GM19395 (cell line): Measurements from ENCODE around the gene AUNIP.
A peak's percentile ranks its signal among the peaks of the same experiment; 100 is the strongest.

Experiments
- ATAC-seq: cut with Tn5 transposase; IDR thresholded peaks from one replicate; pipeline ENCODE4 v1.9.1; 2021; ENCODE audit warnings: mild to moderate bottlenecking, moderate library complexity; ENCODE audit not compliant: unreplicated experiment

Gene AUNIP

DNA sequence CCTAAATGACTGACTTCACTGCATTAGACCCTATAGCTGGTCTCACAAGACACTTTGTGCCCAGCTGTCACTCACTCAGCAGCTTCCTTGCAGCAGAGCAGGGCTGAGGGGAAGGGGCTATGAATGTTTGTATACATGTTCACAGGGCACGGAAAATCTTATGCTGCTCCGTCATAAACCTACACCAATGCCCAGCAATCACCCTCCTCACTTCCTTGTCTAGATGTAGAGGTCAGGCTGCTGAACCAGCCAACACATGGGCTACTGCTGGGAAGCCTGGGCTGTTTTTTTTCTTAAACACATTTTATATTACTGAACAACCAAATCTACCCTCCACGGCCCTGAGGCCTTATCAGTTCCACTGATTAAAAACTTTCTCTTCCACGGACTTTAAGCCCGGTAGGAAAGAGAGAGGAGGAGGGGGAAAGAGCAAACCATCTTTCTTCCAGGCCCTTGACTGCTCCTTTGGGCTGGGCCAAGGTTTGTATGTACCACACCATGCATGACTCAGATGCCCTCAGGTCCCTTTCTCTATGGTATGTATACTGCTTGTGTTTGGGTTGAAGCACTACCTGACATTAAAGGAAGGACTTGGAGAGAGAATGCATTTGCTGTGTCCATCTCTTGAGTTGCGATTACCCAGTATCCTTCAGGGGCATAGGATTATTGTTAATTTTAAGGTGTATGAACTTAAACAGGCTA is 26.8 kb downstream of the AUNIP start:
- no peak for ATAC-seq

- ATAC-seq: no peak
Observed at GRCh38 chr1:25831569-25832196, 27.6 kb downstream of the AUNIP start.

GRCh38 chr1:25829046-25829445 is 30.2 kb downstream of the AUNIP start:
- ATAC-seq: no peak

- no peak for ATAC-seq
Observed at GRCh38 chr1:25828491-25828890, 30.8 kb downstream of the AUNIP start.

DNA sequence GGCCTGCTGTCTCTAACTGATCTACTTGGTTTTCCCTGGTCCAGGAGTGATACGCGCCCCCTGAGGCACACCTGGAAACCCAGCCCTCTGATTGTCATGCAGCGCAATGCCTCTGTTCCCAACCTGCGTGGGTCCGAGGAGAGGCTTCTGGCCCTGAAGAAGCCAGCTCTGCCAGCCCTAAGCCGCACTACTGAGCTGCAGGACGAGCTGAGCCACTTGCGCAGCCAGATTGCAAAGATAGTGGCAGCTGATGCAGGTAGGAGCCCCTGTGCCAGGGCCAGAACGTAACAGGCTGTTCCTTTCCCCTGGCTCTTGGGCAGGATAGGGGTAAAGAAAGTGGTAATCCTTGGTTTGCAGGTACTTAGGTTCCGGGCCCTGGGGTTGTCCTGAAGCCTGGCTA is 32.7 kb downstream of the AUNIP start:
- no peak for ATAC-seq

DNA sequence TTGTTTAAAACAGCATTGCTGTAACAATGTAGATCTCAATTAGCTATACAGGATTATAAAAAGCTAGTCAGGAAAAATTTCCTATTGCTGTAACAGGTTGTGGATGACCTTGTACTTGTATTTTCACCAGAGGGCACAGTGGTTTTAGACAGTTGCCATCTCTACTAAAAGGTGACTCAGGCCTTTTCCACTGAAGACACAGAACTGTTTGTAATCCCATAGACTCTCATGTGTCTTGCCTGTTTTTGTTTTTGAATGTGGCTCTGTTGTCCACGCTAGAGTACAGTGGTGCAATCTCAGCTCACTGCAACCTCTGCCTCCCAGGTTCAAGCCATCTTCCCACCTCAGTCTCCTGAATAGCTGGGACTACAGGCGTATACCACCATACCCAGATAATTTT is 33.7 kb downstream of the AUNIP start:
- ATAC-seq: no peak

DNA sequence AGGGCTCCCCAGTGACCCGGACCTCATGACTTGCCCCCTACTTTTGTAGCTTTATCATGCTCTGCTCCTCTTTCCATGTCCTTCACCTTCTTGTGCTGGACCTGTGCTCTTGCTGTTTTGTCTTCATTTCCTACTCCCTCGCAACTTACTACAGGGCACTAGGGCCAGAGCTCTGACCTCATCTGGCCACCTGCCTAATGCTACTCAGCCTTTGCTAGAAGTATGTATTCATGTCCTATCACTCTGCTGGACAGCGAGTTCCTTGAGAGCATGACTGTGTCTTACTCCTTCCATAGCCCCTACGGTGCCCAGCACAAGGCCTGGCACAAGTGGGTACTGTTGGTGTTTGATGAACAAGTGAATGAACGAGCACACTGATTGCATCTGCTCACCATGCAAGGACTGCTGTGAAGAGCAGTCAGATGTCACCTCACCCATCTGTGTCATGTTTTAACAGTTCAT is 37.6 kb downstream of the AUNIP start:
- no peak for ATAC-seq

DNA sequence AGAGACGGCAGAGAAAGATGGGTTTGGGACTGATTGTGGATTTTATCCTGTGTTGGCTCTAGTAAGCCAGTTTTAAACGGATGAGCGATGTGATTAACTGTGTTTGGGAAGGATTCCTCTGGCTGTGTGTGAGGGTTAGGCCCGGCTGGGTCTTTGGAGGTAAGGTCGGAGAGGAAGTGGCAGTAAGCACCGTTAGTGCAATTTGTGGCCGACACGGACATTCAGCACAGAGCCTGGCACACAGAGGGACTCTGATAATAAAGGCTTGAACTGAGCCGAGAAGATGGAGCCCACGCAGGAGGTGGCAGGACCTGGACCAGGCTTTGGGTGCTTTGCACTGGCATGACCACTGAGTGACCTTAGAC is 38.2 kb downstream of the AUNIP start:
- ATAC-seq: no peak

- ATAC-seq: peak; percentile 64
Observed at GRCh38 chr1:25820247-25821111, 38.8 kb downstream of the AUNIP start.

GRCh38 chr1:25819491-25820246 is 39.6 kb downstream of the AUNIP start, which contains the start of gene MTFR1L:
MTFR1L (plus strand) TSS chr1:25819954; CDS start chr1:25823105, 3,151 bp downstream.
- ATAC-seq: peak; percentile 81

DNA sequence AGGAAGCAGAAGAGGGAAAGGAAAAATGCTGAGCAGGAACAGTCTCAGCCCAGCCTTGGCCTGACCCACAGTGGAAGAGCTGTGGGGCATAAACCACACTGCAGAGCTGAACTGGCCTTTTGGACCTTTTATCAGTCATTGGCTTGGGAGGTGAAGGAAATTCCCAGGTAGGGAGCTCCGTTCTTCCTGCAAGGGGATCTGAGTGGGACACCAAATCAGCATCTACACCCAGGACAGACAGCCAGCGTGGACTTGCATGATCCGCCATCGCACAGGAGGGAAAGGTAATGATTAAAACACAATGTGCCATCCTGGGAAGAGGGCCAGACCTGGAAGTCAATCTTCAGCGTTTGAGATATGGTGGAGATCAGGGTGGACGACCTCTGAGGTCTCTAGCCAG is 40.7 kb downstream of the AUNIP start:
- ATAC-seq: no peak

DNA sequence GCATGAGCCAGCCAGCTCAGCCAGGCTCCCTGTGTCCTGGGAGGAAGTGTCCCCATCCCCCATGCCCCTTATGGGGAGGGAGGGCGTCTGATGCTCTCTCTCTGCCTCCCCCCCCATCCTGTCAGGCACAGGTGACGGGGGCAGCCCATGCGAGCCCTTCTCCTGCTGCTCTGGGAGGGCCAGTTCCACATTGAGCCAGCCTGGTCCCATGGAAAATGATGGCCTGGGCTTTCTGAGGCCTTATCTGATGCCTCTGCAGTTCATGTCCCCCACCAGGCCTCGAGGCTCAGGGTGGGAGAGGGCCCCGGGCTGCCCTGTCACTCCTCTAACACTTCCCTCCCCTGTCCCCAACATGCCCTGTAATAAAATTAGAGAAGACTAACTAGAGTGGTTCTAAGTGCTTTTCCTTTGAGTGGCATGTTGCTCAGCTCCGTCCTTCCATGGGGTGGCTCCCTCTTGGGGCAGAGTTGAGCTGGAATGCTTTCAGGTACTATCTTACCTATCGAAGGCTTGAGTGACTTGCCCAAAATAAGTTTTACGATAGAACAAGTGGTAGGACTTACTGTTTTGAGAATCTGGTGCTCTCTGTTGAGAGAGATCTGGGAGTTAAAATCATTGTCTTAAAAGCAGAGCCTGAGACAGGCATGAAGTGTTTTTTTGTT is 41.3 kb downstream of the AUNIP start:
- ATAC-seq: no peak

GRCh38 chr1:25816112-25816718 is 43.0 kb downstream of the AUNIP start:
- no peak for ATAC-seq

DNA sequence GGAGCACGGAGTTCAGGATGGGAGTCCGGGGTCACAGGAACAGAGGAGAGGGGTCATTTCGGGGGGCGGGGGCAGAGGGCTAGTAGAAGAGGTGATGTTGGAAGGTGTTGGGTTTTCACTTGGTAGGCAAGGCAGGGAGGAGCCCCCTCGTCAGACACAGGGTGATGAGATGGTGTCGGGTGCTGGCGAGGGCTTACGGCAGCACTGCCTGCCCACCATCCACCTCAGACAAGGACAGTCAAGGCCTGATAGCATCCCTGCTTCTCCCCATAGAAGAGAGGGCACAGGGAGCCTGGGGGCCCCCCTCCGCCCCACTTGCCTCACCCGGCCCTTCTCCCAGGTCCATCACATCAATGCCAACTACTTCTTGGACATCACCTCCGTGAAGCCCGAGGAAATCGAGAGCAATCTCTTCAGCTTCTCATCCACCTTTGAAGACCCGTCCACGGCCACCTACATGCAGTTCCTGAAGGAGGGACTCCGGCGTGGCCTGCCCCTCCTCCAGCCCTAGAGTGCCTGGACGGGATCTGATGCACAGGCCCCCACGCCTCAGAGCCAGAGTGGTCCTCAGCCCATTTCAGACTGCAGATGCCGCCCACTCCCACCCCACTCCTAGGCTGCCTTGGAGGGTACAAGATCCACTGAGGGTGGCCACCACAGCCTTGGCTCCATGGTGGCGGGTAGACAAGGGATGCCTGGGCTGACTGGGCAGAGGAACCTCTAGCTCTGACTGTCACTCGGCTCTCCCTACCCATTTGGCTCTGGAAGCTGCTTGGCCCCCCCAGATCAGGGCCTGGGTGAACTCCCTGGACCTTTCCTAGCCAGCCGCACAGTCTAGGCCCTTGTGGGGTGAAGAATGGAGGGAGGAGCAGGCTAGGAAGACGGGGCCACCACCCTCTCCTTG is 43.8 kb downstream of the AUNIP start:
- no peak for ATAC-seq

DNA sequence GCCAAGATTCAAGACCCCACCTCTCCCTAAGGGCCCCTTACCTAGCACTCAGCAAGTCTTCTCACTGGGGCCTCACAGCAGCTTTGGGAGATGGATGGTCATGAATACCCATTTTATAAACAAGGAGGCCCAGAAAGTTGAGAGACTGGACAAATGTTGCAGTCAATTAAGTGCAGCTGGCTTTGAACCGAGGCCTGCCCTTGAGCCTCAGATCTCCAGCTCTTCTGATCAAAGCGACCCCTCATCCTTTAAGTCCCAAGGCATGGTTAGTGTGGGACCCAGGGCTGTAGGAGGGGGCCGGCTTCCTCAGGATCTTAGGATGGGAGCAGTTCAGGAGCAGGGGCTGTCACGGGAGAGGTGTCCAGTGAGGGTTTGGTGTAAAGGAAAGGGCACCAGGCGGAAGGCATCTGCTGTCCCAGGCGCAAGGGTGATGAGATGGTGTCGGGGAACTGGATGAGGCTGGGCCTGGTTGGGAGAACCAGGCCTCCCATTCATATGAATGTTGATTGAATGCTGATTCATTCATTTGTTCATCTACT is 44.6 kb downstream of the AUNIP start:
- no peak for ATAC-seq

DNA sequence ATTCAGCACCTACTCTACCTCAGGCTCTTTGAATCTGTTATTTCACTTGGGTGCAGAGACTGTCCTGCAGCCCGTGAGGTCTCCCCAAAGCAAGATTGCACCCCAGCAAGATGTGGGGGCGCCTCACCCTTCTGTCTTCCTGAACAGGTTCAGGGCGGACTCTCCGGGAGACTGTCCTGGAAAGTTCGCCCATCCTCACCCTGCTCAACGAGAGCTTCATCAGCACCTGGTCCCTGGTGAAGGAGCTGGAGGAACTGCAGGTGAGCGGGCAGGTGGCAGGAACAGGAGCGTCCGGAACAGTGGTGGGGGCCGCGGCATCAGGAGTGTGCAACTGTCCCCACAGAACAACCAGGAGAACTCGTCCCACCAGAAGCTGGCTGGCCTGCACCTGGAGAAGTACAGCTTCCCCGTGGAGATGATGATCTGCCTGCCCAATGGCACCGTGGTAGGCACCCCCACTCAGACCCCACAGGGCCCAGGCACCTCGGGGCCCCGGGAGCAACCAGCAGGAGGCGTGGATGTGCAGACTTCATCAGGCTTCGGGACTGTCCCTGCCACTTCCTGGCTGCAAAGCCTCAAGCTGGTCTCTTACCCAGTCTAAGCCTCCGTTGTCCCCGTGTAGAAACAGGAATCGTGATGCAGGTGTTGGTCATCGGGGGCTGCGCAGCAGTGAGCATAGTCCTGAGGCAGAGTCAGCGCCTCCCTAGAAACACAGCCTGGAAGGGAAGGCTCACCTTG is 45.4 kb downstream of the AUNIP start:
- ATAC-seq: no peak

DNA sequence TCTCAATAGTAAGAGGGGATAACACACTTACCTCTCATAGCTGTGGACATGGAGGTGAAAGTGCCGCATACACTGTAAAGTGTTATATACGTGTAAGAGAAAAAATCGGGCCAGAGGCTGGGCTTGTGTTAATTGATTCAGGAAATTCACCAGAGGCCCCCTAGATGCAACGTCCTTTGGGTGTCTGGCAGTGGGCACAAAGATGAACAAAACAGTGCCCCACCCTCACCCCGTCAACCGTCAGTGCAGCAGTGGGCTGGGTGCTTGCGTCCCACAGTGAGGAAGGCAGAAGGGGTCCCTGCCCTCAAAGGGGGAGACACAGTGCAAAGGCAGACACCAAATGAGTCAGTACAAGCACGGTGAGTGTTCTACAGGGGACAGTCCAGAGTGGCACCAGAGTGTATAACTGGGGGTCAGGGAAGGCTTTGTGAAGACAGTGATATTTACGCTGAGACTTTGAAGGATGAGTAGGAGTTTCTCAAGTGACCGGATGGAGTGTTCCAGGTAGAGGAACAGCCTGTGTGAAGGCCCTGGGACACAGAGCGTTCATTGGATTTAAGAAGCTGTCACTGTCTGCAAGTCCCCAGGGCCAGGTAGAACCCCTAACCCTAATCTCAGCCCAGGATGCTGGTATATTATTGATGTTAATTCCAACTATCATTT is 46.1 kb downstream of the AUNIP start:
- ATAC-seq: no peak
